Stimulated activated CD8-positive, alpha-beta memory T cell treated with anti-CD3 and anti-CD28 coated beads, Interleukin-4, amount 100 ng/mL, for 48 hours (primary cell): ENCODE measurements around the gene TPPP3.
"Not testable (repeated sequence)": the region's sequence is repeated elsewhere in the genome, so short reads cannot be mapped to it uniquely, and the experiment has no call there.

Experiments used
- DNase-seq: peaks from one replicate; pipeline ENCODE4 v3.0.0-alpha.2; 2020

TPPP3 gene

DNA sequence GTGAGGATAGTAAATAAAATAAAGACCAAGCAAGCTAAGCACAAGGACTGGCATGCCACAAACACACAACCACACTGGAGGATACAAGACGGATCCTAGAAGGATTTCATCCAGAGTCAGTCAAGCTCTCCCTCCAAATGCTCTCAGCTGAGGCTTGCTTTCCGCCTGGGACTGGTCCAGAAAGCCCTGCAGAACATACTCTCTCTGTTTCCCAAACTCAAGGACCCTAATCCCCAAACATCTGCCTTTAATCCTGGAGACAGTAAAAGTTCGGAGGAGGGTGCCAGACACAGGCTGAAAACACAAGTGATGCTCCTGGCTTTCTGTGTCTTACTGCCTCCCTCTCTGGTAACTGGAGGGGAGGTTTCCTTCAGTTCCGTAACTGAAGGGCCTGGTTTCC is 32.3 kb upstream of the TPPP3 start:
- no peak for DNase-seq

DNA sequence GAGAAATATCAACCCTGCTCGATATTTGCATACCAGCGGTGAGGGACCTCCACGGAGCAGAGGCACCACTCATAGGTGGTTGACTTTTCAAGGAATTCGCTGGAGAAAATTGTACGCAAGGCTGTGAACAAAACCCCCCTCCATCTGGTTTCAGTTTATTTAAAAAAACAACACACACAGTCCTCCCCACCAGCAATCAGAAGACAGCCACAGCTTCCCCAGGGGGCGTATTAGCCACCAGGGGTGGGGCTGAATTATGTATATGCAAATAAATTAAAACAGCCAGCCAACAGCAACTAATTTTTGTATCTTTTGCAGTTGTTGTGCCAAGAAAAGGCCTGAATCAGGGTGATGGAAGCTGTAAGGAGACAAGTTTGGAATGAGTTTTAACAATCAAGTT is 31.8 kb upstream of the TPPP3 start:
- no peak for DNase-seq

DNA sequence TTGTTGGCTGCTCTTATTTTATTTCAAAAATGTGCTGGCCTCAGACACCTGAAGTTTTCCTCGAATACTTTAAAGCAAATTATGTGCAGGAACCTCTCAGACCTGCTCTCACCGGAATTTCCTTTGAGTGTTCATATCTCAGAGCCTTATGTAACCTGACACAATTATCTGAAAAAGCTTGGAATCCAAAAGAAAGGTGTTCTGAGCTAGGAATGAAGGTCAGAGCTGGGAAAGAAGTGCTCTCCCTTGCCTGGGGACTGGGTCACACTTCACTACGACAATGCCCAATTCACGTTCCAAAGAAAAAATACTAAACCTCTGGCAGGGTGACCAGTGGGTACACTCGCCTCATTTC is 30.9 kb upstream of the TPPP3 start:
- DNase-seq = no peak

DNA sequence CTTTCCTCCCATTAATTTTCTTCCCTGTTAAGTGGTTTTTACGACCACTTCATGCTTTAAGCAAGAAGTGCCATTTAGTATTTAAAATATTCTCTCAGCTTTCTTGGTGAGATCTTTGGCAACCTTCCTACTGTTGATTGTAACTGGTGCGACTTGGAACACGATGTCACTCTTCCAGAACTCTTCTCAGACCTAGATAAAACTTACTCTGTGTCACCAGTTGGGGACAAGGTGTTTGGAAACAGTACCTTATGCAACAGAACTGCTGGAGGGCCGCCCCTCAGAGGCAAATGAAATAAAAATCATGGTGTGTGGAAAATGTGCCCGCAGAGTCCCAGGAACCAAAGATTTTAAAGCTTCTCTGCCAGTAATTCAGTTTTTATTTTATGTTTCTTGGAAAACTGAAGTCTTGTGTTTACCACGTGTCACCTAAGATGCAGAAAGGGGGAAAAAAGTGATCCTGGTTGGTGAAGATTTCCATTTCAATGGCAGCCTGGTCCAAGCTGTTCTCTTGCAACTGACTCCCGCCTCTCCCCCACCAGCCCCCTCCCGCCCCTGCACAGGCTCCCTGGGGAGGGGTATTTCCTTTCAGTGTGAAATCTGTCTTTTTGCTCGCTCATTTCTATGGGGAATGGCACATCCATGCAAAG is 30.4 kb upstream of the TPPP3 start:
- no peak for DNase-seq

DNA sequence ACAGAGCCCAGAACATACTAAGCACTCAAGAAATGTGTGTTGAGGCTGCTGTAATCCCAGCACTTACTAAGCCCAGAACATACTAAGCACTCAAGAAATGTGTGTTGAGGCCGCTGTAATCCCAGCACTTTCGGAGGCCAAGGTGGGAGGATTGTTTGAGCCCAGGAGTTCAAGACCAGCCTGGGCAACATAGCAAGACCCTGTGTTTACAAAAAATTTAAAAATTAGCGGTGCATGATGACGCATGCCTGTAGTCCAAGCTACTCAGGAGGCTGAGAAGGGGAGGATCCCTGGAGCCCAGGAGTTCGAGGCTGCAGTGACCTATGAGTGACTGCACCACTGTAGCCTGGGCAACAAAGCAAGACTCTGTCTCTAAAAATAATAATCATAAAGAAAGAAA is 29.7 kb upstream of the TPPP3 start:
- no peak for DNase-seq

DNA sequence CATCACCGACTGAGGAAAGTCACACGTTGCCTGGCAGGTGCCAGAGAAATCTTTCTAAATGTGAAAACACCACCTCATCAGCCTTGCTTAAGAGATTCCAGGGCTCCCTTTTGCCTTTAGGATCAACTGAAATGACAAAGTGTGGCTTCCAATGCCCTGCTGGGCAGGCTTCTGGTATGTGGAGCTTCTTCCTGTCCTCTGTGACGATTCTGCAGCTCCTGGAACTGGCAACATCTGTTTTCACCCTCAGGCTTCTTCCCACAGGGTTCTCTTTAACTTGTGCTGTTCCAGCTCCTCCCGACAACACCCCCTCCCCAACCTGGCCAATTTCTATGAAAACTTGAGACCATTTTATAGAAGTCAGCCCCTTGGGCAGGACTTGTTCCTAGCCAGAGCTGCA is 27.7 kb upstream of the TPPP3 start:
- DNase-seq = no peak

DNA sequence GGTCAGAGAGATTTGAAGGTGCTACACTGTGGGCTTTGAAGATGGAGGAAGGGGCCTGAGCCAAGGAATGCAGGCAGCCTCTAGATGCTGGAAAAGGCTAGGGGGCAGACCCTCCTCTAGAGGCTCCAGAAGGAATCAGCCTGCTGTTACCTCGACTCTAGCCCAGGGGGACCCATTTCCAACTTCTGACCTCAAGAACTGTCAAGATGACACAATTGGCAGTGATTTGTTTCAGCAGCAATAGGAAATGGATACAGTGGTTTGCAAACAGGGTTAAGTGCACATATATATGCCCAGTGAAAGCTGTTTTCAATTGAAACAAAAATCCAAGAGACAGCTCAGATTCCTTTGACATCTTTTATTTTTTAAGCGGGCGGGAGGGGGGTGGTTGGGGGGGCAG is 26.6 kb upstream of the TPPP3 start:
- no peak for DNase-seq

DNA sequence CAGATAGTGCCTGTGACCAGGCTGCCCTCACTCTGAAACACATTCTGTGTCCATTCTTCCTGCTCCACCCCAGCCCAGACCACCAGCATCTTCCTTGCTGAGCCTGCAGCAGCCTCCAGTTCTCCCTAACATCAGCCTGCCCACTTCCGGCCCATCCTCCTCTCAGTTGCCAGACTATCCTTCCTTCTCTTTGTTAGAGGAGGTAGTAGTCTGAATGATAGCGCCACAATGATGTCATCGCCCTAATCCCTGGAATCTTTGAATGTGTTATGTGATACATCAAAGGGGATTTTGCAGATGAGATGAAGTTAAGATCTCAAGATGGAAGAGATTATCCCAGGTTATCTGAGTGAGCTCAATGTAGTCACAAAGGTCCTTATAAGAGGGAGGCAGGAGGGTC is 26.2 kb upstream of the TPPP3 start:
- no peak for DNase-seq

DNA sequence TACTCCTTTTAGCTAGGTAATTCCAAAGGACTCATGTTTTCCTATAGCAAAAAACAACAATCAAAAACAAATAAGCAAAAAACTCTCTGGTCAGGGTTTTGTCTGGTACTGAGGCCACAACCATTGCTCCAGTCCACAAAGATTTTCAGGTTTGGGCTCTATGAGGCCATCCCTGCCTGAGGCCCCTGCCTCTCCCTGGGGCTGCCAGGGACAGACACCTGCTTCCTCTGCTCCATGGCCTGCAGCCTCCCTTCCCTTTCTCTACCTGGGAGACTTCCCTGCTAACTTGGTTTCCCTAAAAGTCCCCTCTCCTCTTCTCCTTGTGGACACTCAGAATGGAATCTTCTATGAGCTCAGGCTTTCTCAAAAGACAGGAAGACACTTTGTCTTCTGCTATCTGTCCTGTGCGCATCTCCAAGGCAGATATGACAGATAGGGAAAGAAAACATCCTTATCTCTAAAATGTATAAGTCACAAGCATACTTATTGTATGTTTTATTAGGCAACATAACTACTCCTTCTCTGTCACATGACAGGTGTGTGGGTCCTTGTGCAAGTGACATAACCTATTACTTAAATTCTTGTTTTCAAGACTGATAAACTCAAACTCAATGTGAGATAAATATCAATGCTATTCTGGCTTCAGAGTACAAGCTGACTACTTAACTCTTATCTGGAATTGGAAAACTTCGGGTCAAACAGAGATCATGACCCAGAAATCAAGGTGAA is 24.2 kb upstream of the TPPP3 start:
- no peak for DNase-seq

DNA sequence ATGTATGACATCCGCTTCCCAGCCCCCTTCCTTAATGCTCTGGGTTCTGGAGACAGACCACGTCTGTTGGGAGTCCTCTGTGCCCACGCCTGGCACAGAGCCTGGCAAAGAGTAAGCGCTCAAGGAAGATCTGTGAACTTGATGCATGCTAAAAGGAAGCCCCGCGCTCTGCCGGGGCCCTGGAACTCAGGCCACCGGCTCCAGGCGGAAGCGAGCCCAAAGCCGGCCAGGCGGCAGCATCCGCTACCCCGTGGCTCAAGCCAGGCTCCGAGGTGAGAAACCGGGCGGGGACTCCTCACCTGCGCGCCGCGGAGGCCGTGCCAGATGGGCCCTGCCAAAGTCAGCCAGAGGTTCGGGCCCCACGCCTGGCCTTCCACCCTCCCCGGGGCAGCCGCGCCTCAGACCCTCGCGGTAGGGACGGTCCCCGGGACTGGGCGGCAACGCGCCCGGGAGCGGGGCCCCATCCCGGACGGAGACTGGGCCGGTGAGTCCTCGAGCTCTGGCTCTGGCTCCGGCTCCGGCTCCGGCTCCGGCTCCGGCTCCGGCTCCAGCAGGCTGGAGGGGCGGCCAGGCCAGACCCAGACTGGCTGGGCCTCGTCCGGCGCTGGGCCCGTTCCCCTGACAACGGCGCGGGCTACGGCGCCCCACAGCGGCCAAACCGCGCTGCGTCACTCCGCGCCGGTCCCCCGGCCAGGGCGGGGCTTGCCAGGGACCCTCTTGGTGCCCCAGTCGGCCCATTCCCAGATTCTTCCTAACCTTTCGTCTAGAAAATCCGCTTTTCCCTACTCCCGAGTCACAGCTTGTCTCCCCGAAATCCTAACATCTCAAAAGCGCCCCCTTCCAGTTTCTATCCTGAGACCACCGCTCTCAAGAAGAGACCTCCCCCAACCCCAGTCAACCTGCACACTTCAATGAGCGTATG is 22.8 kb upstream of the TPPP3 start, which contains the start of gene ZDHHC1:
TSS of gene ZDHHC1 (minus strand) at position 606 of the 922 bp plus-strand sequence. CDS start 8,702 bp downstream, outside the sequence.
- peak; percentile 79 for DNase-seq

DNA sequence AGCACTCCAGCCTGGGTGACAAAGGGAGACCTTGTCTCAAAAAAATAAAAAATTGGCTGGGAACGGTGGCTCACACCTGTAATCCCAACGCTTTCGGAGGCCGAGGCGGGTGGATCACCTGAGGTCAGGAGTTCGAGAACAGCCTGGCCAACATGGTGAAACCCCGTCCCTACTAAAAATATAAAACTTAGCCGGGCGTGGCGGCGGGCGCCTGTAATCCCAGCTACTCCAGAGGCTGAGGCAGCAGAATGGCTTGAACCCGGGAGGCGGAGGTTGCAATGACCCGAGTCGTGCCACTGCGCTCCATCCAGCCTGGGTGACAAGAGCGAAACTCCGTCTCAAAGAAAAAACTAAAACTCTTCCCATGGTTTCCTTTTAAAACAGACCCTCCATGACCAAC is 22.1 kb upstream of the TPPP3 start:
- not testable (repeated sequence) for DNase-seq

DNA sequence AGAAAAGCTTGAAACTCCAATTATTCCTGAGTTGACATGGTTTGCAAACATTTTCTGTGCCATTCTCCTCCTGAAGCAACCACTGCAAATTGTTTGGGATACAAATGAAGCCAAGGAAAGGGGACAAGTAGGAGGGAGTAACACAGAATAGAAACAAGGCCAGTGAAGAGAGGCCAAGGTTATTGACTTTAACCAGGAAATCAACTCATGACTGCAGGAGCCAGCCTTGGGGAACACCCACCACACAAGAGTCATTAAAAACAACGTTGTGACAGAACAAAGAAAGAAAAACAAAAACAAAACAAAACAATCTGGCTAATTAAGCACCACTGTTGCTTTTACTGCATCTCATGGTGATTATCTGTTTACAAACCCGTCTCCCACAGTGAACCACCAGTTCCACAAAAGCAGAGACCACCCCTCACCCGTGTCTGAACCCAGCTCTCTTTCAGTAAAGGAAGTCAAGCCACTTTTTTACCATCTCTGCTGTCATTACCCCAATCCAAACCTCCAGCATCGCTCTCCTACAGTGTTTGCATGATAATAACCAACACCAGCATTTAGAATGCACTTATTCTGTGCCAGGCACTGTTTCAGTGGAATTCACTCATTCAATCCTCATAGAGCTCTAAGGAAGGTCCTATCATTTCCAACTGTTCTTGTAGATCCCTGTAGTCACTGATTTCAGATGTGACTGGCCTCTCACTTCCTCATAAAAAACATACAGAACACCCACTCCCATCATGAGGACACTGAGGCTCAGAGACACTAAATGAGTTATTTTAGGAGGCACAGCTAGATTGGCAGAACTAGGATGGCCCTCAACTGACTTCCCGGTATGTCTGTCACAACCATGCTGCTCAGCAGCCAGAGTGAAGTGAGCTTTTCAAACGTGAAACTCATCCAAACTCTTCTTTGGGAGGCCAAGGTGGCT is 20.9 kb upstream of the TPPP3 start:
- no peak for DNase-seq

DNA sequence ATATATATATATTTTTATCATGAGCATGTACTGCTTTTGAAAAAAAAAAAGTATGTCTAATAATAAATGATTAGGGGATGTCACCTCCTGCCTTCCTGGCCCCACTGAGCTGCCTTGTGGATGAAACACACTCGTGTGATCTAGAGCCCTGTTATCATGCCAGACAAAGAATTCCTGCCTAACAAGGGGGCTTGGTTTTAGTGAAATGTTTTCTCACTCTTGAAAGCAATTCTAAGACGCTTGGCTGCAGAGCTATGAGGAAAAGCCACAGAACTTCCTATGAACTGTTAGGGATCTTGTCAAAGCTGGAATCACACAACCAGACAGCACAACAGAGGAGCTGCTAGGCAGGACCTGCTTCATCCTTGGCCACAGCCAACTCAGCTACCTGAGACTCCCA is 19.0 kb upstream of the TPPP3 start:
- no peak for DNase-seq

DNA sequence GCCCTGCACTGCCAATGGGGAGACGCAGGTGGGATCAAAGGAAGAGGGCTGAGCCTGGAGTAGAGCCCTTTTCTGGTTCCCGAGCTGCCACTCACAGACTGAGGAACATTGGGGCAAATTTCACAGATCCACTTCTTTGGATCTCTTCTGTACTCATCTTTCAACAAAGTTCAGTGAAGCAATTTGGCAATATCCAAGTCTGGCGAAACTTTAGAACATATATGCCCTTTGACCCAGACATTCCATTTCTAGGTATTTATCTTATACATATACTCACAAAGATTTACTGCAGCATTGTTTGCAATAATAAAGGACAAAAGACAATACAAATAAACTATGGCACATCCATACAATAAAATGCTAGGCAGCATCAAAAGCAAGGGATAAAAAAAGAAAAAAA is 18.0 kb upstream of the TPPP3 start:
- no peak for DNase-seq

DNA sequence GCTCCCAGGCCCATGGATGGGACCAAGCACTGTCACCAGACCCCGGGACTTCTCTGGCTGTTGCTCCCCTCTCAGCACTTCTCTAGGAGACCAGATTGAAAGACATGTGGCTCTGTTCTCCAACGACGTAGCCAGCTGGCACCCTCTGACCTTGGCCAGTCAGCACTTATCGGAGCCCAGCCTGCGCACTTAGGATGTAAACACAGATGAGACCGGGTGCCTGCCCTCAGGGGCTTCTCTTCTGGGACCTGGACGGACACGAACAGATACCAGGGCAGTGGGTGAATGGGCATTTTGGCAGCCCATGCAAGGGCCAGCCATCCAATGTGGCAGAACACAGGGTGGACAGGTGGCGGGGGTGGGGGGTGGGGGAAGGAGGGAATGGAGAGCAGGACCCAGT is 16.3 kb upstream of the TPPP3 start:
- DNase-seq = no peak

DNA sequence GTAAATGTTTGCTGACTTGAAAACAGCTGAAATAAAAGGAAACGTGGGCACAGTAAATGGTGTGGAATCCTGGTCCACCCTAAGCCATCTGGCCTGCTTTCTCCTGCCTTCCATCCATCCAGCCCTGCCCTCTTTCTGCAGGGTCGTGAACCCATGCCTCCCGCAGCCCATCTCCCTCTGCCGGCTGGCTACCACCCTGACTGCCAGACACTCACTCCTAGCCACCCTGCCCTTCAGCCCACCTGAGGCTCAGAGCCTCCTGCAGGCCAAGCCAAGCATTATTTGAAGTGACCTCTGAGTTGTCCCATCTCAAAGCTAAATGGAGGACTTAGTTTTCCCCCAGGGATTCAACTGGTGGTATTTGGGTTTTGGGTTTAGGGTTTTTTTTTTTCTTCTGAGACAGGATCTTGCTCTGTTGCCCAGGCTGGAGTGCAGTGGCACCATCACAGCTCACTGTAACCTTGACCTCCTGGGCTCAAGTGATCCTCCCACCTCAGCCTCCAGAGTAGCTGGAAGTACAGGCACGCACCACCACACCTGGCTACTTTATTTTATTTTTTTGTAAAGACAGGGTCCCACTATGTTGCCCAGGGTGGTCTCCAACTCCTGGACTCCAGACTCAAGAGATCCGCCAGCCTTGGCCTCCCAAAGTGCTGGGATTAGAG is 14.6 kb upstream of the TPPP3 start:
- DNase-seq = no peak

DNA sequence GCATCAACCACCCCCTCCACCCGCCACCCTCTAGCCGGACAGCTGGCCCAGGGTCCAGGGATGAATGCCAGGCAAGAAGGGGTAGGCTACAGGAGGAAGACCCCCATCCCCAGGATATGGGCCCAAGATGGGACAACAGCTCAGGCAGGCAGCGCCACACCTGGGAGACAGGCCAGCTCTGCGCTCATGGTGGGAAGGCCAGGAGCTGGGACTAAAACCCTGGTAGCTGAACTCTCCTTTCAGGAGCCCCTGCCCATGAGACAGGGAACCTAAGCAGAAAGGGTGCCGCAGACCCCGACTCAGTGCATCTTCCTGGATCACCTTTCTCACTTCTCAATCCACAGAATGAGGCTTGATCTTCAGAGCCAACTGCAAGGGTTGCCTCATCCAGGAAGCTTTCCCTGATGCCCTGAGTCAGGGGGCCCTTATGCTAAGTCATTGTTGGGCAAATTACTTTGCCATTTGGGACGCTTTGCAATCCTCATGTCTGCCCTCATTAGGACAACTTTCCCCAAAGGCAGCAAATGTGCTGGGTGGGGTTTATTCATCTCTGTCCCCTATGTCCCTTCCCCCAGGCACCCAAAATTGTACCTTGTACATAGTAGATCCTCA is 14.0 kb upstream of the TPPP3 start:
- no peak for DNase-seq

DNA sequence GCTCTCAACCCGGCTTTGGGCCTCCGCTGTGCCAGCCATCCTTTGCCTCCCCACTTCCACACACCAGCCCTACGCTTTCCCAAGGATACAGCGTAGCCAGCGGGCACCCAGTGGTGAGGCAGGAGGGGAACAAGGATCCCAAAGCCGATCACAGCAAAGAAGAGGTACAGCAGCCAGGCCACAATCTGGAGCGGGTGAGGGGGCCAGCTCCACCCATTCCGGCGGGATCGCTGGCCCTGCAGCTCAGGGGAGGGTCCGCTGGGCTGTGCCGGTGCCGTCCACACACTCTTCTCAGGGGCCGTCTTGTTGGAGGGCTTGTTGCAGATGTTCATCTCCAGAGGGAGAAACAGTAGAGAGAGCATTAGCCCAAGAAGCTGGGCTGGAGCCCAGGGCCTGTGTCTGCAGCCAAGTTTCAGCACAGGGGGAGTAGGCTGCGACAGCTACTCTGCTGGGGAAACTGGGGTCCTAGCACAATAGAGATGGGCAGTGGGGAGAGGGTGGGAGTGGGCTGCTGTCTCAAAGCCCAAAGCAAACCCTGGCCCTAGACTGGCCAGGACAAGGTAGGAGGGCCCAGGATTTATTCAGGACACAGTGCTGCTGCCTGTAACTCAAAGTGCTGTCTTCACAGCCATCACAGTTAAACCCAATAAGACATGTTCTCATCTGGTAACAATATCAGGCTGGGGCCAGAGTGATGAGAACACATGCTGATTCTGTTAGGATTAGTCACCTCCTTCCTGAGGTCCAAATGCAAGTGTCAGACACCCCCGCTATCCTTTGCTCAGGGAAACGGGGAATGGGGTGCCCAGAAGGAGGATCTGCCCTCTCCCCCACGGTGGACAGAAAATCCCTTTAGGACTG is 13.0 kb upstream of the TPPP3 start:
- no peak for DNase-seq

DNA sequence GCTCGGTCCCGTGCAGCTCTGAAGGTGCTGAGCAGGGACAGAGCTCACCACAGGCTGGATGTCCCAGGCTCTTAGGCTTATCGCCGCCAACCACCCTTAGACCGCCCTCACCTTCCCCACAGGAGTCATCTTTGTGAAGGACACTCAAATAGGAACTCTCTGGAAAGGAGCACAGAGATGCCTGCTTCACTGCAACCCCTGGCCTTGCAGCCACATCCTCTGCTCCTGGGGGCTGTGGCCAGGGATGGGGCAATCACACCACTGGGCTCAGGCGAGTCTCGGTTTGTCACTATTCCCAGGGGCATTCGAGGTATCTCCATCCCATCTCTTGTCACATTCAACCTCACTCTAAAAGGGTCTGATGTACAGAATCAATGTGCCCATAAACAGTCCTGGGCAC is 12.0 kb upstream of the TPPP3 start:
- DNase-seq = no peak

DNA sequence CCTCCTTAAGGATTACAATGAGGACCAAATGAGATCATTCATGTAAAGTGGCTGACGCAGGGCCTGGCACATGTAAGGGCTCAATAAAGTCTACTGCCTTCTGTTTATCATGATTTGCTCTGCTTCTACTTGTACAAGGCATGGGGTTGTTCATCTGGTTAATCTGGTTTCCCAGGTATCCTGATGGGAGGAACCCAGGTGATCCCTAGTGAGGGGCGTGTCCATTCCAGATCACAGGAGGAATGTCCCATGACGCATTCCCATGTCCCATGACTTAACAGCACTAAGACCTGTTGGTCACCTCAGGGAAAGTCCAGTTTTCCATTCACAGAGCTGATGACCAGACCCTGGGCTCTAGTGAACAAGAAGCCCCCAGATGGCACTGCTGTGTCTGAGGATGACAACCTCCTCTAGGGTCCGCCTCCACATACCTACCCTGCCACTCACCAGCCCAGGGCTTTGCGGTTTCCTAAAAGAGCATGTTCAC is 11.5 kb upstream of the TPPP3 start:
- DNase-seq = no peak
